NCI-H1436 (cell line): Measurements from ENCODE around the gene LRP5.
"Not testable (repeated sequence)": the region's sequence is repeated elsewhere in the genome, so short reads cannot be mapped to it uniquely, and the experiment has no call there.

Experiments
- DNase-seq: peaks from one replicate; lab custom pipeline; 2025; lab: John Stamatoyannopoulos, UW

LRP5 gene

GRCh38 chr11:68392822-68393221, 80.4 kb downstream of the LRP5 start:
- DNase-seq, result no peak

GRCh38 chr11:68396516-68396915, 84.1 kb downstream of the LRP5 start:
- DNase-seq, result no peak

- no peak for DNase-seq
Measured at GRCh38 chr11:68397256-68397655, 84.9 kb downstream of the LRP5 start.

GRCh38 chr11:68398995-68399851, 86.8 kb downstream of the LRP5 start:
- DNase-seq, result no peak

- DNase-seq, result no peak
Measured at GRCh38 chr11:68399916-68400315, 87.5 kb downstream of the LRP5 start.

- DNase-seq, result not testable (repeated sequence)
Measured at GRCh38 chr11:68400584-68400983, 88.2 kb downstream of the LRP5 start.

GRCh38 chr11:68401856-68402255, 89.5 kb downstream of the LRP5 start:
- DNase-seq, result no peak

GRCh38 chr11:68402355-68403031, 90.1 kb downstream of the LRP5 start:
- DNase-seq, result no peak

GRCh38 chr11:68403424-68403823, 91.0 kb downstream of the LRP5 start:
- no peak for DNase-seq

- no peak for DNase-seq
Measured at GRCh38 chr11:68403831-68404230, 91.4 kb downstream of the LRP5 start.

- no peak for DNase-seq
Measured at GRCh38 chr11:68406324-68407313, 94.2 kb downstream of the LRP5 start.

- no peak for DNase-seq
Measured at GRCh38 chr11:68408512-68408911, 96.1 kb downstream of the LRP5 start.

- no peak for DNase-seq
Measured at GRCh38 chr11:68409748-68410344, 97.5 kb downstream of the LRP5 start.

- DNase-seq, result no peak
Measured at GRCh38 chr11:68411501-68411991, 99.2 kb downstream of the LRP5 start.

- DNase-seq, result no peak
Measured at GRCh38 chr11:68412593-68413475, 100.4 kb downstream of the LRP5 start.

- no peak for DNase-seq
Measured at GRCh38 chr11:68413591-68413999, 101.2 kb downstream of the LRP5 start.

GRCh38 chr11:68414496-68415221, 102.3 kb downstream of the LRP5 start:
- no peak for DNase-seq

GRCh38 chr11:68416070-68416578, 103.7 kb downstream of the LRP5 start:
- DNase-seq, result no peak

- no peak for DNase-seq
Measured at GRCh38 chr11:68418648-68419047, 106.3 kb downstream of the LRP5 start.

- no peak for DNase-seq
Measured at GRCh38 chr11:68420171-68420570, 107.8 kb downstream of the LRP5 start.
